Measurements from ENCODE around the gene TMEM52B. TPM values are rescaled to one million over a fixed set of nuclear protein-coding genes. Genes with fewer than 3 reads are reported as not detected.

TMEM52B gene
- total RNA-seq, 2 experiments from 2014 or later: not detected

DNA sequence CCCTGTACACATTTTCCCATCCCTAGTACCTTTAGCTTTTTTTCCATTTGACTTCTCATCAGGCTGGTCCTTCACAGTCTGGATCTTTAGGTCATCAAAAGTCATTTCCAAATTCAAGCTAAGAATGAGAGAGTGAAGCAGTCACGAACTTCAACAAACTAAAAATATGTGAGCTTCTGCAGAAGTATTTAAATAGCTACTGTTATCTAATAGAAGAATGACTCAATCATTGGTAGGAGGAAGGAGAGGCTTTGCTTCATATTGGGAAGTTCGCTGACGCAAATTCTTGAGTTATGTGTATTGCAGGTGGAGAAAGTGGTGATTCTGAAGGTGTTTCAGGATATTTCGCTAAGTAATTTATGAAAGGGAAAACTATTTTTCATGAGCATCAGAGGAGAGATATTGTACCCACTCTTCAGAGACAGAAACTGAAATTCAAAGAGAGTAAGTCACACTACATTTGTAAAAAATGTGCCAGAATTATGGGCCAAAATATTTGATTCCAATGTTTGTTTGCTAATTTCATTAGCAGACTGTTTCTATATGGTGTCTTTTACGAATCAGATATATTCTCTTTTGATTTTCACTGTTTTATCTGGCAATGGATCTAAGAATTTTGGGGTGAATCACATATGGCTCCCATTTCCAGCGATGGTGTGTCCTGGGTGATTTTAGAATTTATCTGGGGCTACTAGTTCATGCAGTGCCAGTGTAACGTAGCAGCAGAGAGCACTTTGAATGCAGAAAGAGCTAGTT is 6.7 kb upstream of the TMEM52B start, which contains the start of gene OLR1:
Gene OLR1 (minus strand): TSS at position 160 of the 756 bp plus-strand sequence. CDS start 55 bp downstream, at position 105.
- POLR2A ChIA-PET: no interaction called here
- peaks cover 3 to 8% of the 10 kb centered on the region in 2 experiments for H3K27me3 ChIP-seq (ENCODE audit: control insufficient read depth in 1 of 2, insufficient read depth in 2 of 2, low read length in 2 of 2)
- CTCF ChIA-PET: no interaction called here
- no peaks in the 10 kb centered on the region for H3K9me3 ChIP-seq (ENCODE audit: control insufficient read depth in 1 of 2, insufficient read depth in 1 of 2, low read length in 2 of 2)
- TF ChIP-seq, protein P1, sequence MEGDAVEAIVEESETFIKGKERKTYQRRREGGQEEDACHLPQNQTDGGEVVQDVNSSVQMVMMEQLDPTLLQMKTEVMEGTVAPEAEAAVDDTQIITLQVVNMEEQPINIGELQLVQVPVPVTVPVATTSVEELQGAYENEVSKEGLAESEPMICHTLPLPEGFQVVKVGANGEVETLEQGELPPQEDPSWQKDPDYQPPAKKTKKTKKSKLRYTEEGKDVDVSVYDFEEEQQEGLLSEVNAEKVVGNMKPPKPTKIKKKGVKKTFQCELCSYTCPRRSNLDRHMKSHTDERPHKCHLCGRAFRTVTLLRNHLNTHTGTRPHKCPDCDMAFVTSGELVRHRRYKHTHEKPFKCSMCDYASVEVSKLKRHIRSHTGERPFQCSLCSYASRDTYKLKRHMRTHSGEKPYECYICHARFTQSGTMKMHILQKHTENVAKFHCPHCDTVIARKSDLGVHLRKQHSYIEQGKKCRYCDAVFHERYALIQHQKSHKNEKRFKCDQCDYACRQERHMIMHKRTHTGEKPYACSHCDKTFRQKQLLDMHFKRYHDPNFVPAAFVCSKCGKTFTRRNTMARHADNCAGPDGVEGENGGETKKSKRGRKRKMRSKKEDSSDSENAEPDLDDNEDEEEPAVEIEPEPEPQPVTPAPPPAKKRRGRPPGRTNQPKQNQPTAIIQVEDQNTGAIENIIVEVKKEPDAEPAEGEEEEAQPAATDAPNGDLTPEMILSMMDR (IDR thresholded peaks at IDR 0.05): no peak
- no peak for ATAC-seq (ENCODE audit: poor library complexity)
- H3K27ac ChIP-seq (ENCODE audit: low read depth in 1 of 2, low read length in 2 of 2): no peak within 1 kb of the TSS
- H3K36me3 ChIP-seq (ENCODE audit: insufficient read depth, low read length): no peaks in the 10 kb centered on the region
- peak in 2 of 14 experiments; percentile 40 to 45 for DNase-seq
- intact Hi-C loops (cut with DNase I, micrococcal nuclease): no loop called here
- Mint-ChIP-seq H3K9me3 (no peaks in the 10 kb centered on the region), H3K27me3 (peaks cover 21% of the 10 kb centered on the region), H3K4me1 (ENCODE audit: low read depth) (no peaks in the 10 kb centered on the region), H3K4me3 (no peak within 1 kb of the TSS), H3K36me3 (ENCODE audit: low read depth) (no peaks in the 10 kb centered on the region), H3K27ac (no peak within 1 kb of the TSS)
- no peak within 1 kb of the TSS for H3K4me3 ChIP-seq (ENCODE audit: low read length)
- no peaks in the 10 kb centered on the region for H3K4me1 ChIP-seq (ENCODE audit: insufficient read depth, low read length)

DNA sequence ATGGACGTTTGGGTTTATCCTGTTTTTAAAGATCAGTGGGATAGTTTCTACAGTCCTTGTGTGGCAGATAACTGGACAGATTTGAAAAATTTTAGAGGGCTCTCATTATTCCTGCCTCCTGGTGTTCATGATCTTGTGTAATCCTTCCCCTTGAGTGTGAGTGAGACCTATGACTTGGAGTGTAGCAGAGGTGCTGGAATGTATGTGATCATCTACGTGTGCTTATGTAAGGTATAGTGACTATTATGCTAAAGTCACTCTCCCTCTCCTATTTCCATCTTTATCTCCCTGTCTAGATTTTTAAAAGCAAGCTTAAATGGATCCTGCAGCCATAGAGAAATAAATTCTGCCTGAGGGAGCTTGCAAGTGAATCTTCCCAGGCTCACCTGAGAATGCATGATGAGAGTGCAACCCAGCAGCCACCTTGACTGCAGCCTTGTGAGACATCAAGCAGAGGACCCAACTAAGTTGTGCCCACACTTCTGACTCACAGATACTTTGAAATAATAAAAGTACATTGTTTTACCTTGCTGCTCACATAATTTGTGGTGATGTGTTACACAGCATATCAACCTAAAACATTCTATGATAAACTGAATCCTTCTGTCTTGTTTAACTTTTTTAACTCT is 3.7 kb upstream of the TMEM52B start:
- Histone ChIP-seq H3K4me3 (ENCODE audit: low read length) (no peak overlapping the region), H3K27ac (ENCODE audit: low read depth in 1 of 2, low read length in 2 of 2) (no peak overlapping the region), H3K4me1 (ENCODE audit: insufficient read depth, low read length) (no peaks in the 10 kb centered on the region), H3K27me3 (ENCODE audit: control insufficient read depth in 1 of 2, insufficient read depth in 2 of 2, low read length in 2 of 2) (peaks cover 5 to 8% of the 10 kb centered on the region in 2 experiments), H3K36me3 (ENCODE audit: insufficient read depth, low read length) (no peaks in the 10 kb centered on the region), H3K9me3 (ENCODE audit: control insufficient read depth in 1 of 2, insufficient read depth in 1 of 2, low read length in 2 of 2) (no peaks in the 10 kb centered on the region)
- Mint-ChIP-seq H3K27me3 (peaks cover 30% of the 10 kb centered on the region), H3K27ac (no peak overlapping the region), H3K9me3 (no peaks in the 10 kb centered on the region), H3K4me3 (no peak overlapping the region), H3K4me1 (ENCODE audit: low read depth) (no peaks in the 10 kb centered on the region), H3K36me3 (ENCODE audit: low read depth) (no peaks in the 10 kb centered on the region)
- intact Hi-C loops (cut with DNase I, micrococcal nuclease): no loop called here
- TF ChIP-seq, protein P1 (IDR thresholded peaks at IDR 0.05): no peak
- ATAC-seq (ENCODE audit: poor library complexity) (no peak), DNase-seq (no peak)
- ChIA-PET CTCF (no interaction called here), POLR2A (no interaction called here)

- no peaks in the 10 kb centered on the region for H3K4me1 Mint-ChIP-seq (ENCODE audit: low read depth)
- no peak overlapping the region for H3K27ac Mint-ChIP-seq
- ATAC-seq (ENCODE audit: poor library complexity) (no peak), DNase-seq (no peak)
- no peaks in the 10 kb centered on the region for H3K36me3 Mint-ChIP-seq (ENCODE audit: low read depth)
- Histone ChIP-seq H3K9me3 (ENCODE audit: control insufficient read depth in 1 of 2, insufficient read depth in 1 of 2, low read length in 2 of 2) (no peaks in the 10 kb centered on the region), H3K4me1 (ENCODE audit: insufficient read depth, low read length) (no peaks in the 10 kb centered on the region), H3K4me3 (ENCODE audit: low read length) (no peak overlapping the region), H3K27ac (ENCODE audit: low read depth in 1 of 2, low read length in 2 of 2) (no peak overlapping the region), H3K36me3 (ENCODE audit: insufficient read depth, low read length) (no peaks in the 10 kb centered on the region), H3K27me3 (ENCODE audit: control insufficient read depth in 1 of 2, insufficient read depth in 2 of 2, low read length in 2 of 2) (peaks cover 5 to 8% of the 10 kb centered on the region in 2 experiments)
- intact Hi-C loops (cut with DNase I, micrococcal nuclease): no loop called here
- ChIA-PET POLR2A (no interaction called here), CTCF (interaction anchor here (2.0 kb wide), 1 partner anchor 23 kb away, joined by 8 read pairs; no protein-coding TSS in a partner anchor)
- peaks cover 30% of the 10 kb centered on the region for H3K27me3 Mint-ChIP-seq
- no peaks in the 10 kb centered on the region for H3K9me3 Mint-ChIP-seq
- TF ChIP-seq, protein P1 (IDR thresholded peaks at IDR 0.05): no peak
- no peak overlapping the region for H3K4me3 Mint-ChIP-seq
These were observed 2.8 kb upstream of the TMEM52B start for GRCh38 chr12:10175846-10176636.

All from CD4-positive, alpha-beta T cell (primary cell).